ENCODE results near the gene SLC13A5. TPM values are rescaled to one million over a fixed set of nuclear protein-coding genes. Genes with fewer than 3 reads are reported as not detected.

The SLC13A5 gene
- polyA plus RNA-seq, 4 donors, result 0.10 to 2.9 TPM; not detected in 2

DNA sequence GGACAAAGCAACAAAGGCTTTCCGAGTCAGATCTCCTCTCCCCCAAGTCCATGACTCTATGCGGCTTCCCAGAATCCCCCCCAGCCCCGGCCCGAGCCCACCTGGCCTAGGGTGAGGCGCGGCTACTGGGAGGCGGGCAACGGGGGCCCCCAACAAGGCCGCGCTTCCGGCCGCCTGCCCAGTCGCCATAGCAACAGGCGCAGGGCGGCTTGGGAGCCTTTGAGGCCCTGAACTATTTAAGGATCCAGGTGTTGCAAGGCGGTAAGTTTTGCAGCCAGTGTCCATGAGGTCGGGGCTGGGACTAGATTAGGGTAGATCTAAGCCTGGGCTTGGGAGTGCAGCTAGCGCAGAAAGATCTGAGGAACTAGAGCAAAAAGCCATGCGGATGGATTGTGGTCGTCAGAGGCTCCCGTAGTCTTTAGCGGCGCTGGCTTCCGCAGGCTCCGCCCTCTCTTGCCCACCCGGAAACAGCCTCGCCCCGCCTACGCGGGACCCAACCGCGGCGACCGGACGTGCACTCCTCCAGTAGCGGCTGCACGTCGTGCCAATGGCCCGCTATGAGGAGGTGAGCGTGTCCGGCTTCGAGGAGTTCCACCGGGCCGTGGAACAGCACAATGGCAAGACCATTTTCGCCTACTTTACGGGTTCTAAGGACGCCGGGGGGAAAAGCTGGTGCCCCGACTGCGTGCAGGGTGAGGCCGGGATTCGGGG is 72.5 kb downstream of the SLC13A5 start, which contains the start of the genes KIAA0753 and TXNDC17:
KIAA0753 (minus strand) TSS at position 176 of the 711 bp plus-strand sequence. CDS start 5,608 bp downstream, outside the sequence.
TXNDC17 (plus strand) TSS at position 525 of the 711 bp plus-strand sequence; CDS start at position 548, 23 bp downstream.
- H3K27me3 ChIP-seq (ENCODE audit: control insufficient read depth in 3 of 3, insufficient read depth in 3 of 3, low read length in 3 of 3), result no peaks in the 10 kb centered on the region
- no peaks in the 10 kb centered on the region for H3K9me3 ChIP-seq (ENCODE audit: control insufficient read depth in 2 of 2, insufficient read depth in 1 of 2, low read depth in 1 of 2, low read length in 1 of 2)
- H3K4me3 ChIP-seq (ENCODE audit: low read depth in 1 of 3, low read length in 3 of 3), result peak within 1 kb of the TSS; percentile 74 to 98 (median 87)
- peaks cover 2 to 11% (median 11%) of the 10 kb centered on the region in 3 donors for H3K4me1 ChIP-seq (ENCODE audit: control insufficient read depth in 3 of 3, insufficient read depth in 2 of 3, low read depth in 1 of 3, low read length in 2 of 3)
- DNase-seq (peak; percentile 88 to 97), FAIRE-seq (no peak)
- peaks cover 0 to 5% (median 3%) of the 10 kb centered on the region in 3 donors for H3K36me3 ChIP-seq (ENCODE audit: control insufficient read depth in 3 of 3, insufficient read depth in 2 of 3, low read depth in 1 of 3, low read length in 3 of 3)
- 0 to 1% (median 0%) methylated on average over 47 to 52 of the region's 52 CpGs for WGBS, 3 donors
- peak within 1 kb of the TSS; percentile 84 to 99 (median 92) for H3K27ac ChIP-seq (ENCODE audit: low read depth in 1 of 3, low read length in 2 of 3)

DNA sequence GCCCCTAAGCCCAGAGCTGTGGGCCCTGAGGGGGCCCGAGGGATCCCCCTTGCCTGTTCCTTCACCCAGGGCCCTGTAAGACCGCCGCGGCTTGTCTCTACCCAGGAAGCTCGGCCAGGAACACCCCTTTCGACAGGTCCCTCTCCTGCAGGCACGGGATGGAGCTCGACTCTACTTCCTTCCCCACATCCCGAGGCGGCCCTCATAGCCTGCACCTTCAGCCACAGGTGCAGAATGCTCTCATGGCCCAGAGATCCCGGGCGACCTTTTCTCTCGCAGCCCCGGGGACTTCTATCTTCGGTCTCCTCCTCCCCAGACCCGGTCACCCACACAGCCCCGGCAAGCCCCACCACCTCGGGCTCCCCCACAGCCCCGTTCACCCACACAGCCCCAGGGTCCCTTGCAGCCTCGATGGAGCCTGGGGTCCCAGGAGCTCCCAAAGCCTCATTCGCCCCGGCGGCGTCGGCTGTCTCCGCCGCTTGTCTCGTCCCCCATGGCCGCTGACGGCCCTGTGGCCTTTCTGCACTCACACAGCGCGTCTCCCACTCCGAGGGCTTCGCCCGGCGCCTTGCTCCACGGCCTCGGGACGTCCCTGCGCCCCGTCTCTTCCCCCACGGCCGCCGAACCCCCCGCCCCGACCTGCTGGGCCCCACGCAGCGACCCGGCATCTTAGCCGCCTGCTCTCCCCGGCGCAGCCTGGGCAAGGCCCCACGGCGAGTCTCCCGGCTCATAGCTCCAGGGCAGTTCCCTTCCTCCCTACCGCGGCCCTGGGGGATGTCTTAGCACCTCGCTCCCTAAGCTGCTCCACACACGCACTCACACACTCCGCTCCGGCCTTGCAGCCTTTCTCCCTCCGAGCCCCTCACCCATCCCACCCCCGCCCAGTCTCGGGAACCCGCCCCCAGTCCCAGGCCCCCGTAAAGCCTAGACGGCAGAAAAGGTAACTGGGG is 73.3 kb downstream of the SLC13A5 start:
- H3K27ac ChIP-seq (ENCODE audit: low read depth in 1 of 3, low read length in 2 of 3), result peak overlapping the region; percentile 84 to 99 (median 92)
- peaks cover 2 to 11% (median 11%) of the 10 kb centered on the region in 3 donors for H3K4me1 ChIP-seq (ENCODE audit: control insufficient read depth in 3 of 3, insufficient read depth in 2 of 3, low read depth in 1 of 3, low read length in 2 of 3)
- 0 to 2% (median 1%) methylated on average over 60 to 67 of the region's 67 CpGs for WGBS, 3 donors
- H3K36me3 ChIP-seq (ENCODE audit: control insufficient read depth in 3 of 3, insufficient read depth in 2 of 3, low read depth in 1 of 3, low read length in 3 of 3), result peaks cover 0 to 5% (median 3%) of the 10 kb centered on the region in 3 donors
- FAIRE-seq (no peak), DNase-seq (peak; percentile 44 to 46)
- H3K4me3 ChIP-seq (ENCODE audit: low read depth in 1 of 3, low read length in 3 of 3), result peak overlapping the region; percentile 74 to 98 (median 87)
- H3K9me3 ChIP-seq (ENCODE audit: control insufficient read depth in 2 of 2, insufficient read depth in 1 of 2, low read depth in 1 of 2, low read length in 1 of 2), result no peaks in the 10 kb centered on the region
- H3K27me3 ChIP-seq (ENCODE audit: control insufficient read depth in 3 of 3, insufficient read depth in 3 of 3, low read length in 3 of 3), result no peaks in the 10 kb centered on the region

DNA sequence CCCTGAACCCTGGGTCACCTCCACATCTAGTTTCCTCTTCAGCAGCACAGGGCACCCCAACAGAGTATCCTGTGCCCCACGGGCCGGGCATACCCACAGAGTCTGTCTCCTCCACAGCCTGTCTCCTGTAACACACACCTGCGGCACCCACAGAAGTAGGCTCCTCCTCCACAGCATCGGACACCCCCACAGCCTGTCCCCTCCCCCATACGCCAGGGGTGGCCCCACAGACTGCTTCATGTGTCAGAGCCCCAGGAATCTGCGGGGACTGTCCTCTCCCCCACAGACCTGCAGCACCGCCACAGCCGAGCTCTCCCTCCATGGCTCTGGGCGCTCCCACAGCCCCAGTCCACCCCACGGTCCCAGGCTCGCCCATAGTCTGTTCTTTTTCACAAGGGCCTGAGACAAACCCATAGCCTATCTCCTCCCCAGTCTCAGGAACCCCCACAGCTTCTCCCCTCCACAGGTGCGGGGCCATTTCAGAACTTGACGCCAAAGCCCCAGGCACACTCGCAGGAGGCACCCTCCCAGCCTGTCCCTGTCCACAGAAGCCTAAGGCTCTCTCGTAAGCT is 74.1 kb downstream of the SLC13A5 start:
- H3K4me3 ChIP-seq (ENCODE audit: low read depth in 1 of 3, low read length in 3 of 3), result peak overlapping the region in 2 of 3 donors; percentile 87 to 98
- H3K27me3 ChIP-seq (ENCODE audit: control insufficient read depth in 3 of 3, insufficient read depth in 3 of 3, low read length in 3 of 3), result no peaks in the 10 kb centered on the region
- peaks cover 0 to 4% (median 0%) of the 10 kb centered on the region in 3 donors for H3K36me3 ChIP-seq (ENCODE audit: control insufficient read depth in 3 of 3, insufficient read depth in 2 of 3, low read depth in 1 of 3, low read length in 3 of 3)
- DNase-seq (no peak), FAIRE-seq (no peak)
- no peak overlapping the region for H3K27ac ChIP-seq (ENCODE audit: low read depth in 1 of 3, low read length in 2 of 3)
- WGBS, 3 donors, result 13 to 42% (median 15%) methylated on average over 14 to 15 of the region's 15 CpGs
- peaks cover 2 to 11% (median 11%) of the 10 kb centered on the region in 3 donors for H3K4me1 ChIP-seq (ENCODE audit: control insufficient read depth in 3 of 3, insufficient read depth in 2 of 3, low read depth in 1 of 3, low read length in 2 of 3)
- no peaks in the 10 kb centered on the region for H3K9me3 ChIP-seq (ENCODE audit: control insufficient read depth in 2 of 2, insufficient read depth in 1 of 2, low read depth in 1 of 2, low read length in 1 of 2)

DNA sequence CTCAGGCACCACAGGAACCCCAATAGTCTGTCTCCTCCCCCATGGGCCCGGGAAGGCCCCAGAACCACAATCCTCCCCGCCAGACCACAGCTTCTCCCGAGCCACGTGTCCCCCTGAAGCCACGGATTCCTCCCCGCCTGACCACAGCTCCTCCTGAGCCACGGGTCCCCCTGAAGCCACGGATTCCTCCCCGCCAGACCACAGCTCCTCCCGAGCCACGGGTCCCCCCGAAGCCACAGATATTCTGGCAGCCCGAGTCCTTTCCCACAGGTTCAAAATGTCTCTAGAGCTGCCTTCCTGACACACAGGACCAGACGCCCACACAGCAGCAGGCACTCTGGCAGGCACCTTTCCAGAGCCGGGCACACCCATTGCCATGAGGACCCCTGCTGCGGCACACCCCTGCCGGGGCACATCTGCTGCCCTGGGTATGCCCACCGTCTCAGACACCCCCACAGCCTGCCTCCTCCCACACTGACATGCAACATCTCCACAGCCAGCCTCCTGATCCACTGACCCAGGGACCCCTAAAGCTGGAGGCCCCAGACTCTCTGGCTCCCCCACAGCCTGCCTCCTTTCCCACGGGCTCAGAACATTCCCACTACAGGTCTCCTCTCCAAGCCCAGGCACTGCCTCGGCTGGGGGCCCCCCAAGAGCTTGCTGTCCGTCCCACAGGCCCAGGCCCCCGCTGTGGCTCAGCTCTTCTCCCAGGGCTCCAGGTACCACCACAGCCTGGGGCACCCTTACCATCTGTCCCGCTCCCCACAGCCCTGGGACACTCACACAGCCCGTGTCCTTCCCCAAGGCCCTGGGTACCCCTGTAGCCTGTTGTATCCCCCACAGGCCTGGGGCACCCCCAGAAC is 74.9 kb downstream of the SLC13A5 start:
- Histone ChIP-seq H3K27me3 (ENCODE audit: control insufficient read depth in 3 of 3, insufficient read depth in 3 of 3, low read length in 3 of 3) (no peaks in the 10 kb centered on the region), H3K4me3 (ENCODE audit: low read depth in 1 of 3, low read length in 3 of 3) (no peak overlapping the region), H3K9me3 (ENCODE audit: control insufficient read depth in 2 of 2, insufficient read depth in 1 of 2, low read depth in 1 of 2, low read length in 1 of 2) (no peaks in the 10 kb centered on the region), H3K36me3 (ENCODE audit: control insufficient read depth in 3 of 3, insufficient read depth in 2 of 3, low read depth in 1 of 3, low read length in 3 of 3) (peaks cover 0 to 3% (median 0%) of the 10 kb centered on the region in 3 donors), H3K27ac (ENCODE audit: low read depth in 1 of 3, low read length in 2 of 3) (no peak overlapping the region), H3K4me1 (ENCODE audit: control insufficient read depth in 3 of 3, insufficient read depth in 2 of 3, low read depth in 1 of 3, low read length in 2 of 3) (peaks cover 2 to 11% (median 11%) of the 10 kb centered on the region in 3 donors)
- DNase-seq (no peak), FAIRE-seq (no peak)
- 75 to 78% (median 78%) methylated on average over 23 to 24 of the region's 24 CpGs for WGBS, 3 donors

DNA sequence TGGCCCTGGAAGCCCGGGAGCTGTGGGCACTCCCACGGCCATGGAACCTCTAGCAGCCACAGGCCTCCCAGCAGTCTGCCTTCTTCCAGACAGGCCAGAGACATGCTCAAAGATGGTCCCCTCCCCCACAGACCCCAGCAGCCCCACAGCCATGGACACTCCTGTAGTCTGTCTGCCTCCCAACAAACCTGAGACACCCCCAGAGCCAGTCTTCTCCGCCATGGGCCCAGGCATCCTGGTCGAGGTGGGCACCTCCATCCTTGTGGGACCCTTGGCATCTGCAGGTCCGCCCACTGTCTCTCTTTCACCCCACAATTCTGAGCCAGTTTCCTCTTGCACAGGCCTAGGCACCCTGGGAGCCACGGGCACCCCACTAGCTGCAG is 75.7 kb downstream of the SLC13A5 start:
- Histone ChIP-seq H3K9me3 (ENCODE audit: control insufficient read depth in 2 of 2, insufficient read depth in 1 of 2, low read depth in 1 of 2, low read length in 1 of 2) (no peaks in the 10 kb centered on the region), H3K36me3 (ENCODE audit: control insufficient read depth in 3 of 3, insufficient read depth in 2 of 3, low read depth in 1 of 3, low read length in 3 of 3) (peaks cover 2 to 3% (median 2%) of the 10 kb centered on the region in 3 donors), H3K4me3 (ENCODE audit: low read depth in 1 of 3, low read length in 3 of 3) (no peak overlapping the region), H3K27me3 (ENCODE audit: control insufficient read depth in 3 of 3, insufficient read depth in 3 of 3, low read length in 3 of 3) (no peaks in the 10 kb centered on the region), H3K27ac (ENCODE audit: low read depth in 1 of 3, low read length in 2 of 3) (no peak overlapping the region), H3K4me1 (ENCODE audit: control insufficient read depth in 3 of 3, insufficient read depth in 2 of 3, low read depth in 1 of 3, low read length in 2 of 3) (peaks cover 2 to 11% (median 11%) of the 10 kb centered on the region in 3 donors)
- DNase-seq (no peak), FAIRE-seq (no peak)
- 86 to 97% (median 95%) methylated on average over 6 of the region's 6 CpGs for WGBS, 3 donors

DNA sequence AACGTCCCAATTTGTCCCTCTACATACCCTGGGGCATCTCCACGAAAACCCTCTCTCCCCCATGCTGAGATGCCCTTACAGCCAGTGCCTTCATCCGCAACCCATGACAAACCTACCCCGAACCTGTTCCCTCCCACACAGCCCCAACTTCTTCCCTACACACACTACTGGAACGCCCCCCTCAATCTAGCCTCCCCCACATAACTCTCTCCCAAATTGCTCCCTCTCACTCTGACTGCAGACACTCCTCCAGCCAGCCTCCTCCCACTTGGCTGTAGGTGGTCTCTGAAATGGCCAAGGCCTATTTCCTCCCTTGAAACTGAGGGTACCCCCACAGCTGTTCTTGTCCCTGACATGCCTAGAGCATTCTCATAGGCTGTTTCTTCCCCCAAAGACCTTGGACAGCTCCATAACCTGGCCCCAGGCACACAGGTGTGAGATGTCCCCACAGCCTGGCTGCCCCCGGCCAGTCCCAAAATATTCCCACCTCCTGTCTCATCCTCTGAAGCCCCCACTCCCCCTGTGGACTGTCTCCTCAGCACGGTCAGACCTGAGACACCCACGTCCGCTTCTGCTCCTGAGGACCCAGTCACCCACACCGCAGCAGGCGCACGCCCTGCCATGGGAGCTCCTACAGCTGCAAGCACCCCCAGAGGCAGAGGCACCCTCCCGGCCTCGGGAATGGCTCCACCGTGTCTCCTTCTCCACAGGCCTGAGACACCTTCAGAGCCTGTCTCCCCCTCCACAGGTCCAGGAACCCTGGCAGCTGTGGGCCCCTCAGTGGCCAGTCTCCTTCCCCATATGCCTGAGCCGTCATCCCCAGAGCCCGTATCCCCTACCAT is 76.3 kb downstream of the SLC13A5 start:
- no peak for FAIRE-seq
- WGBS, 3 donors, result 95 to 97% (median 95%) methylated on average over 17 of the region's 17 CpGs
- Histone ChIP-seq H3K36me3 (ENCODE audit: control insufficient read depth in 3 of 3, insufficient read depth in 2 of 3, low read depth in 1 of 3, low read length in 3 of 3) (peaks cover 2 to 5% (median 2%) of the 10 kb centered on the region in 3 donors), H3K4me1 (ENCODE audit: control insufficient read depth in 3 of 3, insufficient read depth in 2 of 3, low read depth in 1 of 3, low read length in 2 of 3) (peaks cover 2 to 11% (median 11%) of the 10 kb centered on the region in 3 donors), H3K4me3 (ENCODE audit: low read depth in 1 of 3, low read length in 3 of 3) (no peak overlapping the region), H3K27me3 (ENCODE audit: control insufficient read depth in 3 of 3, insufficient read depth in 3 of 3, low read length in 3 of 3) (no peaks in the 10 kb centered on the region), H3K9me3 (ENCODE audit: control insufficient read depth in 2 of 2, insufficient read depth in 1 of 2, low read depth in 1 of 2, low read length in 1 of 2) (no peaks in the 10 kb centered on the region), H3K27ac (ENCODE audit: low read depth in 1 of 3, low read length in 2 of 3) (no peak overlapping the region)
- no peak for DNase-seq

DNA sequence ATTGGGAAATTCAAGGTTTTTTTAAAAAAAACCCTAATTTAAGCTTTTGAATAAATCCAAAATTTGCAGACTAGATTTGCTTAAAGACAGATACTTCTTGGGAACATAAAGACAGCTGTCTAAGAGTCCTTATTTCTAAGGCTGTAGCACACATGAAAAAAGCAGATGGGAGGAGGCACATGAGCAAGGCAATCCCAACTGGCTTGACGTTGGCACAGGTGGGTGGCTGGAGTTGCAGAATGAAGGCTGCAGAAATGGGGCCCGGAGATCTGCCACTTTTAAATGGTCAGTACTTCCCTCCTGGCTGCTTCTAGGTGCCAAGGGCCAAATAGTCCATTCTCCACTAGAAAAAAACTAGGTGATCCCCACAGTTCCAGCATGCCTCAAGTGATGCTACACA is 77.1 kb downstream of the SLC13A5 start:
- DNase-seq (no peak), FAIRE-seq (no peak)
- Histone ChIP-seq H3K27ac (ENCODE audit: low read depth in 1 of 3, low read length in 2 of 3) (no peak overlapping the region), H3K9me3 (ENCODE audit: control insufficient read depth in 2 of 2, insufficient read depth in 1 of 2, low read depth in 1 of 2, low read length in 1 of 2) (no peaks in the 10 kb centered on the region), H3K4me3 (ENCODE audit: low read depth in 1 of 3, low read length in 3 of 3) (no peak overlapping the region), H3K36me3 (ENCODE audit: control insufficient read depth in 3 of 3, insufficient read depth in 2 of 3, low read depth in 1 of 3, low read length in 3 of 3) (peaks cover 2 to 7% (median 2%) of the 10 kb centered on the region in 3 donors), H3K4me1 (ENCODE audit: control insufficient read depth in 3 of 3, insufficient read depth in 2 of 3, low read depth in 1 of 3, low read length in 2 of 3) (peaks cover 2 to 11% (median 8%) of the 10 kb centered on the region in 3 donors), H3K27me3 (ENCODE audit: control insufficient read depth in 3 of 3, insufficient read depth in 3 of 3, low read length in 3 of 3) (no peaks in the 10 kb centered on the region)
- WGBS, 3 donors, result 77 to 84% (median 82%) methylated on average over 2 of the region's 2 CpGs

Measured in small intestine (tissue), 7 donors.